Medulla oblongata (tissue), 1 donor: ENCODE results near the gene BBS2.

Source experiments
- DNase-seq: peaks from one replicate; pipeline ENCODE4 v3.0.0-alpha.2; 2015; ENCODE audit errors: extremely low spot score

BBS2 gene

GRCh38 chr16:56519459-56520250 is at the start of gene BBS2:
Gene BBS2, minus strand, starts transcription at chr16:56520024. Its CDS starts 162 bp downstream, at chr16:56519862.
- peak; percentile 95 for DNase-seq

- DNase-seq, result no peak
Observed at GRCh38 chr16:56564793-56565477, 45.1 kb upstream of the BBS2 start, which contains the start of gene MT4. Gene MT4, plus strand, starts transcription at chr16:56565073. Its CDS starts 56 bp downstream, at chr16:56565129.

- DNase-seq, result no peak
Observed at GRCh38 chr16:56561126-56561525, 41.3 kb upstream of the BBS2 start.

- no peak for DNase-seq
Observed at GRCh38 chr16:56560447-56560846, 40.6 kb upstream of the BBS2 start.

- no peak for DNase-seq
Observed at GRCh38 chr16:56559109-56559508, 39.3 kb upstream of the BBS2 start.

GRCh38 chr16:56558024-56558747 is 38.4 kb upstream of the BBS2 start:
- peak; percentile 85 for DNase-seq

- no peak for DNase-seq
Observed at GRCh38 chr16:56554441-56554840, 34.6 kb upstream of the BBS2 start.

GRCh38 chr16:56551796-56552738 is 32.2 kb upstream of the BBS2 start:
- peak; percentile 86 for DNase-seq

GRCh38 chr16:56549744-56550385 is 30.0 kb upstream of the BBS2 start:
- DNase-seq, result no peak

- no peak for DNase-seq
Observed at GRCh38 chr16:56549161-56549560, 29.3 kb upstream of the BBS2 start.

- DNase-seq, result peak; percentile 35
Observed at GRCh38 chr16:56547949-56548567, 28.2 kb upstream of the BBS2 start.

- peak; percentile 95 for DNase-seq
Observed at GRCh38 chr16:56547120-56547948, 27.5 kb upstream of the BBS2 start.

GRCh38 chr16:56542039-56542438 is 22.2 kb upstream of the BBS2 start:
- no peak for DNase-seq

- DNase-seq, result no peak
Observed at GRCh38 chr16:56539656-56540055, 19.8 kb upstream of the BBS2 start.

- DNase-seq, result no peak
Observed at GRCh38 chr16:56538331-56538730, 18.5 kb upstream of the BBS2 start.

GRCh38 chr16:56534847-56535383 is 15.1 kb upstream of the BBS2 start:
- no peak for DNase-seq

- DNase-seq, result no peak
Observed at GRCh38 chr16:56532714-56533113, 12.9 kb upstream of the BBS2 start.

GRCh38 chr16:56530872-56531271 is 11.0 kb upstream of the BBS2 start:
- no peak for DNase-seq

- DNase-seq, result no peak
Observed at GRCh38 chr16:56525236-56525635, 5.4 kb upstream of the BBS2 start.
